ENCODE results near the gene XIRP1. TPM values are rescaled to one million over a fixed set of nuclear protein-coding genes. Genes with fewer than 3 reads are reported as not detected.

Gene XIRP1
- total and polyA plus RNA-seq, 2 of the 13 experiments (the other 11 are each of a cell fraction or from before 2014, with no cell fraction given) = not detected

DNA sequence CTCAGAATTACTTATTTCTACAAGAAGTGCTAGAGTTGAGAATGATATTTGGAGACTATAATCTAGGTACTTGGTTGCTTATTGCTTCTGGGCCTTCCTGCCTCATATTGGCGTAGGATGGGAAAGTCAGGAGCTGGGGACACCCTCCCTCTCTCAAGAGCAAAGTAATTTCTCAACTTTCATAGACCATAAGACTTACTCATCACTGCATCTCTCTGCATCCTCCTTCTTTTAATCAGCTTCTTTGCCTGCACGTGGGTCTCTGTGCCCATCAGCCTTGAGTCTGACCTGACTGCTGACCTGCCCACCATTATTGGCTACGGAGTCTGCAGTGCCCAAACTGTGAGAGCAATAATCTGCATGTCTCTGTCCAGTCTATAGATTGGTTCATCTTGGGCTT lies 27.3 kb upstream of the XIRP1 start (continued):
- TF ChIP-seq, protein P1, sequence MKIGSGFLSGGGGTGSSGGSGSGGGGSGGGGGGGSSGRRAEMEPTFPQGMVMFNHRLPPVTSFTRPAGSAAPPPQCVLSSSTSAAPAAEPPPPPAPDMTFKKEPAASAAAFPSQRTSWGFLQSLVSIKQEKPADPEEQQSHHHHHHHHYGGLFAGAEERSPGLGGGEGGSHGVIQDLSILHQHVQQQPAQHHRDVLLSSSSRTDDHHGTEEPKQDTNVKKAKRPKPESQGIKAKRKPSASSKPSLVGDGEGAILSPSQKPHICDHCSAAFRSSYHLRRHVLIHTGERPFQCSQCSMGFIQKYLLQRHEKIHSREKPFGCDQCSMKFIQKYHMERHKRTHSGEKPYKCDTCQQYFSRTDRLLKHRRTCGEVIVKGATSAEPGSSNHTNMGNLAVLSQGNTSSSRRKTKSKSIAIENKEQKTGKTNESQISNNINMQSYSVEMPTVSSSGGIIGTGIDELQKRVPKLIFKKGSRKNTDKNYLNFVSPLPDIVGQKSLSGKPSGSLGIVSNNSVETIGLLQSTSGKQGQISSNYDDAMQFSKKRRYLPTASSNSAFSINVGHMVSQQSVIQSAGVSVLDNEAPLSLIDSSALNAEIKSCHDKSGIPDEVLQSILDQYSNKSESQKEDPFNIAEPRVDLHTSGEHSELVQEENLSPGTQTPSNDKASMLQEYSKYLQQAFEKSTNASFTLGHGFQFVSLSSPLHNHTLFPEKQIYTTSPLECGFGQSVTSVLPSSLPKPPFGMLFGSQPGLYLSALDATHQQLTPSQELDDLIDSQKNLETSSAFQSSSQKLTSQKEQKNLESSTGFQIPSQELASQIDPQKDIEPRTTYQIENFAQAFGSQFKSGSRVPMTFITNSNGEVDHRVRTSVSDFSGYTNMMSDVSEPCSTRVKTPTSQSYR (CRISPR knock-in tag; IDR thresholded peaks at IDR 0.05; ENCODE audit: borderline replicate concordance) = no peak
- TF ChIP-seq ZC3H4 (CRISPR knock-in tag; IDR thresholded peaks at IDR 0.05; ENCODE audit: borderline replicate concordance) = no peak

DNA sequence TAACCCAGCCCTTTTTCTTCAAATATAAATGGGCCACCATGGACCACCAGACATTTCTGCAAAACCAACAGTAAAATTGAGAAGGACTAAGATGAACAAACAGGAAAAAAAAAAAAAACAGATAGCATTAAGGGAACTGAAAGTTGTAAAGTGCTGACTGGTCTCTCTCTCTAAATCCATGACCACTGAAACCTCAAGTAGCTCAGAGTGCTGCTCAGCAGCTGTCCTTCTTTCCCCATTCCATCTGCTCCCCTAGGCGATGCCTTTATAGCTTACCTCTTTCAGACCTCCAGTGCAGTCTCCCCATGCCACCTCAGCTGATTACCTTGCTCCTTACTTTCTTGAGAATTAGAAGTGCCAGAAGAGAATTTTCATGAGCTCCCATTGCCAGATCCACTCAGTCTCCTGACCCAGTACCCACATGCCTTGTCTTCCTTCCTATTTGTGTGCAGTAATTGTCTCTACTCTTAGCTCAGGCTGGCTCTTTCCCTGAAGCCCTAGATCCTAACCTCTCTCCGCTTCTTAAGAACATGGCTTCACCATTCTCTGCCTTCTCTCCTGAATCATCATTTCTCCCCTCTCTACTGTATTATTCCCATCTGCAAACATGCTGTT lies 23.9 kb upstream of the XIRP1 start:
- Histone ChIP-seq H3K27ac (ENCODE audit: extremely low read length, insufficient read depth, low read length) (no peak overlapping the region), H3K4me2 (ENCODE audit: low read depth, low read length) (no peak overlapping the region), H3K9ac (ENCODE audit: insufficient read depth, low read depth, low read length) (no peak overlapping the region), H4K20me1 (ENCODE audit: insufficient read depth, low read length) (no peaks in the 10 kb centered on the region), H3K4me3 (replicated peaks in 1 of 3; ENCODE audit: insufficient read depth in 1 of 3, low read depth in 2 of 3, low read length in 3 of 3) (no peak overlapping the region), H3K27me3 (ENCODE audit: control insufficient read depth in 1 of 2, insufficient read depth in 2 of 2, low read length in 2 of 2) (no peaks in the 10 kb centered on the region; a peak in 2 of 5 replicates), H3K9me3 (ENCODE audit: low read length) (no peaks in the 10 kb centered on the region), H3K79me2 (ENCODE audit: insufficient read depth, low read length) (no peaks in the 10 kb centered on the region), H2AFZ (ENCODE audit: low read length) (no peak overlapping the region), H3K36me3 (replicated peaks in 1 of 2; ENCODE audit: control insufficient read depth in 1 of 2, insufficient read depth in 2 of 2, low read length in 2 of 2) (no peaks in the 10 kb centered on the region), H3K4me1 (ENCODE audit: insufficient read depth, low read length) (no peaks in the 10 kb centered on the region)
- FAIRE-seq (no peak), ATAC-seq (no peak), DNase-seq (ENCODE audit: low spot score) (no peak)
- no TSS peak for BruUV-seq (replicated peaks)
- TF ChIP-seq, protein P2, sequence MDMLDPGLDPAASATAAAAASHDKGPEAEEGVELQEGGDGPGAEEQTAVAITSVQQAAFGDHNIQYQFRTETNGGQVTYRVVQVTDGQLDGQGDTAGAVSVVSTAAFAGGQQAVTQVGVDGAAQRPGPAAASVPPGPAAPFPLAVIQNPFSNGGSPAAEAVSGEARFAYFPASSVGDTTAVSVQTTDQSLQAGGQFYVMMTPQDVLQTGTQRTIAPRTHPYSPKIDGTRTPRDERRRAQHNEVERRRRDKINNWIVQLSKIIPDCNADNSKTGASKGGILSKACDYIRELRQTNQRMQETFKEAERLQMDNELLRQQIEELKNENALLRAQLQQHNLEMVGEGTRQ (IDR thresholded peaks at IDR 0.05; ENCODE audit: low read depth, low read length) = no peak
- TF ChIP-seq, protein P2 (CRISPR knock-in tag; IDR thresholded peaks at IDR 0.05; ENCODE audit: borderline replicate concordance) = no peak
- TF ChIP-seq MAFK (conservative IDR thresholded peaks at IDR 0.05 in 1 of 2, IDR thresholded peaks at IDR 0.05 in 1 of 2; ENCODE audit: low read length in 2 of 2) = peak in 1 of 2 experiments; percentile 44; a peak in 2 of 4 replicates
- in situ Hi-C loops (cut with HindIII; ENCODE audit: extremely low pct_ligation_motif_present, low pct_unique_long_range_greater_than_20kb) = no loop called here
- POLR2A ChIA-PET = no interaction called here
- CTCF ChIA-PET (ENCODE audit: low intra/inter-chr PET ratio, low total read pairs) = no interaction called here
- intact Hi-C loops (cut with micrococcal nuclease; ENCODE audit: unreplicated experiment) = no loop called here
- WGBS (ENCODE audit: low lambda C conversion rate) = 27% methylated on average over 2 of the region's 2 CpGs
